HEK293T (cell line): ENCODE measurements around the gene MAGI3.

Experiments
- CTCF ChIA-PET: fragments of 350-600 bp; formaldehyde crosslinking; extraction: SDS; loops from one replicate; lab custom pipeline; 2021; ENCODE audit warnings: antibody characterized with exemption, inconsistent platforms; lab: Yijun Ruan, JAX
- POLR2A ChIA-PET: fragments of 350-600 bp; formaldehyde crosslinking; extraction: SDS; loops from one replicate; lab custom pipeline; 2020; ENCODE audit warnings: antibody characterized with exemption, inconsistent platforms; lab: Yijun Ruan, JAX
- DNase-seq: peaks from one replicate; pipeline ENCODE4 v3.0.0; 2012; ENCODE audit warnings: mixed read lengths; ENCODE audit errors: extremely low spot score
- ARNT ChIP-seq: fragments of 450-650 bp; IDR thresholded peaks from 2 replicates; pipeline ENCODE4 v1.6.1; 2017; ENCODE audit warnings: mild to moderate bottlenecking
- BHLHE40 ChIP-seq: fragments of 450-650 bp; IDR thresholded peaks from 2 replicates; pipeline ENCODE4 v1.6.1; 2016; ENCODE audit warnings: mild to moderate bottlenecking, moderate library complexity, borderline replicate concordance
- CTBP1 ChIP-seq: fragments of 450-650 bp; IDR thresholded peaks from 2 replicates; pipeline ENCODE4 v1.6.1; 2016; ENCODE audit warnings: borderline replicate concordance
- ELF4 ChIP-seq: fragments of 450-650 bp; IDR thresholded peaks from 2 replicates; pipeline ENCODE4 v1.6.1; 2017; ENCODE audit warnings: antibody characterized with exemption
- FOXA1 ChIP-seq: fragments of 450-650 bp; IDR thresholded peaks from 2 replicates; pipeline ENCODE4 v1.6.1; 2016; ENCODE audit warnings: mild to moderate bottlenecking
- FOXK2 ChIP-seq: fragments of 450-650 bp; IDR thresholded peaks from 2 replicates; pipeline ENCODE4 v1.6.1; 2016; ENCODE audit warnings: mild to moderate bottlenecking
- FOXM1 ChIP-seq: fragments of 450-650 bp; IDR thresholded peaks from 2 replicates; pipeline ENCODE4 v1.6.1; 2017; ENCODE audit warnings: mild to moderate bottlenecking, borderline replicate concordance
- HDGF ChIP-seq: fragments of 450-650 bp; IDR thresholded peaks from 2 replicates; pipeline ENCODE4 v1.6.1; 2017; ENCODE audit warnings: antibody characterized with exemption, borderline replicate concordance
- L3MBTL2 ChIP-seq: fragments of 450-650 bp; conservative IDR thresholded peaks from 2 replicates; pipeline ENCODE4 v1.6.1; 2016; ENCODE audit warnings: mild to moderate bottlenecking
- LEF1 ChIP-seq: fragments of 450-650 bp; IDR thresholded peaks from 2 replicates; pipeline ENCODE4 v1.6.1; 2017; ENCODE audit warnings: mild to moderate bottlenecking, borderline replicate concordance
- NFRKB ChIP-seq: fragments of 450-650 bp; IDR thresholded peaks from 2 replicates; pipeline ENCODE4 v1.6.1; 2016; ENCODE audit warnings: mild to moderate bottlenecking, moderate library complexity
- SP1 ChIP-seq: fragments of 450-650 bp; IDR thresholded peaks from 2 replicates; pipeline ENCODE4 v1.6.1; 2017
- SUZ12 ChIP-seq: fragments of 450-650 bp; IDR thresholded peaks from 2 replicates; pipeline ENCODE4 v1.6.1; 2016; ENCODE audit warnings: mild to moderate bottlenecking
- TARDBP ChIP-seq: fragments of 450-650 bp; IDR thresholded peaks from 2 replicates; pipeline ENCODE4 v1.6.1; 2016
- ZNF384 ChIP-seq: fragments of 450-650 bp; IDR thresholded peaks from 2 replicates; pipeline ENCODE4 v1.6.1; 2016
- TF ChIP-seq, protein P1 (sequence below): fragments of 450-650 bp; IDR thresholded peaks from 2 replicates; pipeline ENCODE4 v1.6.1; 2016

MAGI3 gene

DNA sequence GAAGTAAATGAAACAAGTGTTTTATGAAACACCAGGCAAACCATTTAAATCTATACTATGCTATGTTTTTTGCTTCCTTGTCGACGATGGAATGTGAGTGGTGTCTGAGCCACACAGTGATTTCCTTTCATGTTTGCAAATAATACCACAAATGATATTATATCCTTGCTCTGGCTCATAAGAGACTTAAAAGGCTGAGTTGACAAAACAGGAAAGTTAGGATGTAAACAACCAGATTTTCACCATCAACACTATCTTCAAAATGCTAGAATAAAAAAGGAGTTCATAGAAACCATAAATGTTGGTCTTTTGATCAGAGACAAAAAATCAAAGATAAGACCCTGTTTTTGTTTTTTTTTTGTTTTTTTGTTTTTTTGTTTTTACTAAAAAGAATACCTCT lies 17.8 kb upstream of the MAGI3 start:
- POLR2A ChIA-PET = no interaction called here
- CTCF ChIA-PET = no interaction called here
- no peak for DNase-seq
- no peak for TF ChIP-seq ELF4
- TF ChIP-seq ARNT = no peak
- TF ChIP-seq, protein P1, sequence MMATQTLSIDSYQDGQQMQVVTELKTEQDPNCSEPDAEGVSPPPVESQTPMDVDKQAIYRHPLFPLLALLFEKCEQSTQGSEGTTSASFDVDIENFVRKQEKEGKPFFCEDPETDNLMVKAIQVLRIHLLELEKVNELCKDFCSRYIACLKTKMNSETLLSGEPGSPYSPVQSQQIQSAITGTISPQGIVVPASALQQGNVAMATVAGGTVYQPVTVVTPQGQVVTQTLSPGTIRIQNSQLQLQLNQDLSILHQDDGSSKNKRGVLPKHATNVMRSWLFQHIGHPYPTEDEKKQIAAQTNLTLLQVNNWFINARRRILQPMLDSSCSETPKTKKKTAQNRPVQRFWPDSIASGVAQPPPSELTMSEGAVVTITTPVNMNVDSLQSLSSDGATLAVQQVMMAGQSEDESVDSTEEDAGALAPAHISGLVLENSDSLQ = no peak
- TF ChIP-seq LEF1 = no peak
- TF ChIP-seq HDGF = no peak
- no peak for TF ChIP-seq L3MBTL2
- no peak for TF ChIP-seq TARDBP
- TF ChIP-seq NFRKB = no peak
- TF ChIP-seq CTBP1 = no peak
- TF ChIP-seq FOXM1 = no peak
- no peak for TF ChIP-seq SP1
- no peak for TF ChIP-seq FOXA1
- no peak for TF ChIP-seq BHLHE40
- TF ChIP-seq SUZ12 = no peak

DNA sequence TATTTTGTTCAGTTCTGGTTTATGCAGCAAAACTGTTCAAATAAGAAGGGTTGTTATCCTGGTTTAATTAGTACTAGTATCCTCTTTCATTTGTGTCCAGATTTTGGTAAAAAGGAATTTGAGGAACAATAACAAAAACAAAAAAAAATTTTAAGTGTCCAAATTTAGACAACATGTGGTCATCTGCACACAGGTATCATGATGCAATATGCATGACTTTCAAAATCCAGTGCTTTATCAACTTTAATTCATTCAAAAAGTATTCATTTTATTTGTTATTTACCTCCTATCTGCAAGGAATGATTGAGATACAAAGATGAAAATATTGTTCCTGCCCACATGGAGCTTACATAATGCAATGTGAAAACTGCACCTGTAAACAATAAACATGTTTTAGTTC lies 16.7 kb upstream of the MAGI3 start:
- TF ChIP-seq ZNF384 (no peak), FOXM1 (no peak), BHLHE40 (no peak), FOXA1 (no peak), ARNT (no peak), LEF1 (no peak), CTBP1 (no peak), SP1 (no peak)
- TF ChIP-seq, protein P1 = no peak
- CTCF ChIA-PET = no interaction called here
- POLR2A ChIA-PET = no interaction called here
- DNase-seq = no peak

DNA sequence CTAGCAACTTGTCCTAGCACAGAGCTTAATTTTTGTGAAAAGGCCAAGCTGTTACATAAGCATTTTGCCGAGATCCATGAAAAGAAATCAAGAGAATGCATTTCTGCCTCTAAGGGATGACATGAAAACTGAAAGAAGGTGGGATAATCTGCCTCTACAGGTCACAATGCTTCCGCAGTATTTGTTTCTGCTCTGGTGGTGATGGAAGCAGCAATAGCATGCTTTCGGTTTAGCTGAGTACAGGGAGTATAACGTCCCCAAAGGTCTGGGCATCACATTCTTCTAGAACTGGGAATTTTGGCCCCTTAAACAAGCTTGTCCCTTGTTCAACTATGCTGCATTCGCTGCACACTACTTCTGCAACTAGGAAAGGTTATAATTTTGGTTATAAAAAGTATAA lies 14.4 kb upstream of the MAGI3 start:
- POLR2A ChIA-PET = no interaction called here

DNA sequence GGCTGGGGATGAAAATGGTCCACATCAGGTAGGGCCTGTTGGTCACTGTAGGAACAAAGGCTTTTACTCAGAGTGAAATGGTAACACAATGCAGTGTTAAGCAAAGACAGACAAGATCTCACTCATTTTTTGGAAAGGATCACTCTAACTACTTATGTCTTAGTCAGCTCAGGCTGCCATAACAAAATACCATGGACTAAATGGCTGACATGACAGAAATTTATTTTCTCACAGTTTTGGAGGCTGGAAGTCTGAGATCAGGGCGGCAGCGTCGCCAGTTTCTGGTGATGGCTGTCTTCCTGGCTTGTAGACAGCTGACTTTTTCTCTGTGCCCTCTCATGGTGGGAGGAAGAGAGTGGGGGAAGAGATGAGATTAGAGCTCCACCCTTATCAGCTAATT lies 10.2 kb upstream of the MAGI3 start:
- TF ChIP-seq NFRKB = no peak
- no peak for TF ChIP-seq FOXM1
- TF ChIP-seq CTBP1 = no peak
- TF ChIP-seq HDGF = no peak
- TF ChIP-seq ELF4 = no peak
- TF ChIP-seq SP1 = no peak
- no peak for TF ChIP-seq L3MBTL2
- TF ChIP-seq ARNT = no peak
- TF ChIP-seq FOXA1 = no peak
- TF ChIP-seq TARDBP = no peak
- TF ChIP-seq FOXK2 = no peak
- TF ChIP-seq, protein P1 = no peak
- TF ChIP-seq LEF1 = no peak
- no peak for TF ChIP-seq BHLHE40
- no peak for TF ChIP-seq SUZ12
- no peak for TF ChIP-seq ZNF384
- POLR2A ChIA-PET = interaction anchor here (1.0 kb wide), 1 partner anchor 10 kb away, joined by 6 read pairs; the partner anchor contains the start of gene MAGI3
- no peak for DNase-seq
- CTCF ChIA-PET = no interaction called here

More for the DNA sequence above, 14.4 kb upstream of the MAGI3 start:
- TF ChIP-seq ZNF384 (no peak), SP1 (no peak), SUZ12 (no peak), BHLHE40 (no peak), TARDBP (no peak), L3MBTL2 (no peak), NFRKB (no peak), FOXA1 (no peak), FOXM1 (no peak)
- TF ChIP-seq, protein P1 = no peak
- CTCF ChIA-PET = no interaction called here
- no peak for DNase-seq

DNA sequence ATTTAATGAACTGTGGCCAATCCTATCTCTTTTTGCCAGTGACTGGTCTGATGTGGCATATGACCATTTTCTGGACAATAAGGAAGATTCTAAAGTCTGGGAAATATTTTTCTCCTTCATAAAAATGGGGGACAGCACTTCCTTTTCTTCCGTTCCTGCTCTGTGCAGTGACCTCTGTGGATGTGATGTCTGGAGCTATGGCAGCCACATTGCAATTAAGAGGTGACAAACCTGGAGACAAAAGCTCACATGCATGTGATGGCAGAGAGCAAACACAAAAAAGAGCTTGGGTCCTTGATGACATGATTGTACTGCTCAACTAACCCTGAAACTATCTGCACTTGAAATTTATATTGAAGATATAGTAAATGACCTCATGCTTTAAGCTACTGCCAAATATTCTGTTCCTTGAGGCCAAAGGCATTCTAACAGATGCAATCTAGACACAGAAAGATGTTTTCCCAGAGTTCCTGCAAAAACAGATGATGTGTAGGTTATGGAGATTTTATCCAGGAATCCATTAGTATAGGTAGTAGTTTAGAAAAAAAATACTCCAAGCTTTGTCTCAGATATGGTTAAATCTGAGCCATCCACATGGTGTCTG lies 2.2 kb upstream of the MAGI3 start:
- POLR2A ChIA-PET = interaction anchor here (1.5 kb wide), 1 partner anchor 315 kb away, joined by 6 read pairs; the partner anchor contains the start of gene LRIG2
- TF ChIP-seq ARNT (no peak), FOXM1 (no peak), FOXK2 (no peak), FOXA1 (no peak), LEF1 (no peak), HDGF (no peak), CTBP1 (no peak), NFRKB (no peak), SP1 (no peak), ZNF384 (no peak), SUZ12 (no peak), TARDBP (no peak), L3MBTL2 (no peak), BHLHE40 (no peak)
- TF ChIP-seq, protein P1 = no peak
- DNase-seq = no peak
- CTCF ChIA-PET = interaction anchor here (0.6 kb wide), 1 partner anchor 343 kb away, joined by 7 read pairs; no protein-coding TSS in a partner anchor
